GM19397 (cell line): ENCODE data around the gene ATP1B4.
"Not testable (repeated sequence)": the region's sequence is repeated elsewhere in the genome, so short reads cannot be mapped to it uniquely, and the experiment has no call there.

Source experiments
- ATAC-seq: cut with Tn5 transposase; IDR thresholded peaks from one replicate; pipeline ENCODE4 v1.9.1; 2021; ENCODE audit warnings: mild to moderate bottlenecking, moderate library complexity; ENCODE audit not compliant: unreplicated experiment

Gene ATP1B4

GRCh38 chrX:120361764-120362305, at the start of gene ATP1B4:
TSS of gene ATP1B4 (plus strand) at chrX:120362089. CDS start at chrX:120362169, 80 bp downstream.
- no peak for ATAC-seq

- no peak for ATAC-seq
Measured at GRCh38 chrX:120315776-120316175, 46.1 kb upstream of the ATP1B4 start.

- ATAC-seq = no peak
Measured at GRCh38 chrX:120316587-120317283, 45.2 kb upstream of the ATP1B4 start.

- ATAC-seq = no peak
Measured at GRCh38 chrX:120318411-120318810, 43.5 kb upstream of the ATP1B4 start.

- ATAC-seq = no peak
Measured at GRCh38 chrX:120321520-120322281, 40.2 kb upstream of the ATP1B4 start.

- no peak for ATAC-seq
Measured at GRCh38 chrX:120331116-120331515, 30.8 kb upstream of the ATP1B4 start.

- ATAC-seq = no peak
Measured at GRCh38 chrX:120332394-120332793, 29.5 kb upstream of the ATP1B4 start.

GRCh38 chrX:120334151-120334550, 27.7 kb upstream of the ATP1B4 start:
- no peak for ATAC-seq

GRCh38 chrX:120334603-120335002, 27.3 kb upstream of the ATP1B4 start:
- ATAC-seq = no peak

- ATAC-seq = no peak
Measured at GRCh38 chrX:120335289-120335688, 26.6 kb upstream of the ATP1B4 start.

GRCh38 chrX:120336899-120337298, 25.0 kb upstream of the ATP1B4 start:
- no peak for ATAC-seq

GRCh38 chrX:120344566-120344965, 17.3 kb upstream of the ATP1B4 start:
- not testable (repeated sequence) for ATAC-seq

- no peak for ATAC-seq
Measured at GRCh38 chrX:120350450-120351138, 11.3 kb upstream of the ATP1B4 start.

- no peak for ATAC-seq
Measured at GRCh38 chrX:120356084-120356483, 5.8 kb upstream of the ATP1B4 start.

GRCh38 chrX:120357186-120357585, 4.7 kb upstream of the ATP1B4 start:
- ATAC-seq = no peak

GRCh38 chrX:120358737-120359456, 3.0 kb upstream of the ATP1B4 start:
- no peak for ATAC-seq

- no peak for ATAC-seq
Measured at GRCh38 chrX:120365320-120365719, 3.4 kb downstream of the ATP1B4 start.

GRCh38 chrX:120365968-120366367, 4.1 kb downstream of the ATP1B4 start:
- no peak for ATAC-seq

GRCh38 chrX:120366794-120367193, 4.9 kb downstream of the ATP1B4 start:
- no peak for ATAC-seq

GRCh38 chrX:120367402-120368109, 5.7 kb downstream of the ATP1B4 start:
- ATAC-seq = no peak
